ENCODE results near the gene XNDC1N.
"Not testable (repeated sequence)": the region's sequence is repeated elsewhere in the genome, so short reads cannot be mapped to it uniquely, and the experiment has no call there.

The XNDC1N gene

DNA sequence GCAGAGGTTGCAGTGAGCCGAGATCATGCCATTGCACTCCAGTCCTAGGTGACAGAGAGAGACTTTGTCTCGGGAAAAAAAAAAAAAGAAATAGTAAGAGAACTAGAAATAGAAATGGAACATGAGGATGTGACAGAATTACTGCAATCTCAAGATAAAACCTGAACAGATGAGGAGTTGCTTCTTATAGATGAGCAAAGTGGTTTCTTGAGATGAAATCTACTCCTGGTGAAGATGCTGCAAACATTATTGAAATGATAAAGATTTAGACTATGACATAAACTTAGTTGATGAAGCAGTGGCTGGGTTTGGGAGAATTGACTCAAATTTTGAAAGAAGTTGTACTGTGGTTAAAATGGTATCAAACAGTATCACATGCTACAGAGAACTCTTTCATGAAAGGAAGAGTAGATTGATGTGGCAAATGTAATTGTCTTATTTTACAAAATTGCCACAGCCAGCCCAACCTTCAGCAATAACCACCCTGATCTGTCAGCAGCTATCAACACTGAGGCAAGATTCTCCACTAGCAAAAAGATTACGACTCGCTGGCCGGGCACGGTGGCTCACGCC, 13.7 kb downstream of the XNDC1N start:
- H3K4me3 ChIP-seq (replicated peaks; ENCODE audit: low read depth, low read length) = no peak overlapping the region
- no peak for DNase-seq (ENCODE audit: low read depth)
- no peak for TF ChIP-seq CTCF (IDR thresholded peaks at IDR 0.05; ENCODE audit: low read length, missing control alignments)

GRCh38 chr11:71913756-71914526, 14.5 kb downstream of the XNDC1N start:
- DNase-seq (ENCODE audit: low read depth) = no peak
- TF ChIP-seq CTCF (IDR thresholded peaks at IDR 0.05; ENCODE audit: low read length, missing control alignments) = no peak
- no peak overlapping the region for H3K4me3 ChIP-seq (replicated peaks; ENCODE audit: low read depth, low read length)

DNA sequence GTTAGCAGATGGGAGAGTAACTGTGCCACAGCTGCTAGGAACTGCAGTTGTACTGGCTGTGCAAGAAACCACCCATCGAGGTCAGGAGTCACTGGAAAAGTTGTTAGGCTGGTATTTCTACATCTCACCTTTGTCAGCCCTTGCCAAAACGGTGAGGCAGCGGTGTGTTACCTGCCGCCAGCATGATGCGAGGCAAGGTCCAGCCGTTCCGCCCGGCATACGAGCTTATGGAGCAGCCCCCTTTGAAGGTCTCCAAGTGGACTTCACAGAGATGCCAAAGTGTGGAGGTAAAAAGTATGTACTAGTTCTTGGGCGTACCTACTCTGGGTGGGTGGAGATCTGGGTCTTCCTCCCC, 16.4 kb downstream of the XNDC1N start:
- not testable (repeated sequence) for DNase-seq (ENCODE audit: low read depth); H3K4me3 ChIP-seq (replicated peaks; ENCODE audit: low read depth, low read length)

DNA sequence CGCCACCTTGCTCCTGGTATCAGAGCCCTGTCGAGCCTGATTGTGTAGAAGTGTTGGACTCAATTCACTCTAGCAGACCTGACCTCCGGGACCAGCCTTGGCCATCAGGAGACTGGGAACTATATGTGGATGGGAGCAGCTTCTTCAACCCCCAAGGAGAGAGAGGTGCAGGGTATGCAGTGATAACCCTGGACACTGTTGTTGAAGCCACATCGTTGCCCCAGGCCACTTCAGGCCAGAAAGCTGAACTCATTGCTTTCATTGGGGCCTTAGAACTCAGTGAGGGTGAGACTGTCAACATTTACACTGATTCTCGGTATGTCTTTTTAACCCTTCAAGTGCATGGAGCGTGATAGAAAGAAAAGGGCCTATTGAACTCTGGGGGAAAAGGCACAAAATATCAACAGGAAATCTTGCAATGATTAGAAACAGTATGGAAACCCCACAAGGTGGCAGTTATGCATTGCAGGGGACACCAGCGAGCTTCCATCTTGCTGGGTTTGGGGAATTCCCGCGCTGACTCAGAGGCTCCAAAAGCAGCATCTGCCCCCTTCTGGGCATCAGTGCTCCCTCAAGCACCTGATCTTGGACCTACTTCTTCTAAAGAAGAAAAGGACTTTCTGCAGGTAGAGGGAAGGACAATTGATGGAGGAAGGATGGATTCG, 16.9 kb downstream of the XNDC1N start:
- DNase-seq (ENCODE audit: low read depth) = not testable (repeated sequence)

GRCh38 chr11:71910775-71911174, 17.6 kb downstream of the XNDC1N start:
- H3K4me3 ChIP-seq (replicated peaks; ENCODE audit: low read depth, low read length); DNase-seq (ENCODE audit: low read depth): not testable (repeated sequence)

More for the DNA sequence above, 16.9 kb downstream of the XNDC1N start:
- H3K4me3 ChIP-seq (replicated peaks; ENCODE audit: low read depth, low read length) = not testable (repeated sequence)

DNA sequence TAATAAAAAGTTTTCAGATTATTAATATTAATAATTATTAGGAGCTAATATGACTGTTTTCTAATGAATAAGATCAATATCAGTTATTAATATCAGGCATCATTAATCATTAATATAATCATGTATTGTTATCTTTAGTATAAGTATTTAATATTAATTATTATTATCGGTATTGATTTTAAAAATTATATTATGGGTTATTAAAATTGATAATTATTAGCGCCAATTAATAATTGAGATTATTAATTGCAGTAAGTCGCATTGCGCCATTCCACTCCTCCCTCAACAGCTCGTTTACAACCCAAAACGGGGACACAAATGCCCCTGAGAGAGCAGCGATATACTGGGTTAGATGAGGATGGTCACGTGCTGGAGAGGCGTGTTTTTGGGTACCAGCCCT, 20.2 kb downstream of the XNDC1N start:
- H3K4me3 ChIP-seq (replicated peaks; ENCODE audit: low read depth, low read length) = no peak overlapping the region
- no peak for TF ChIP-seq CTCF (IDR thresholded peaks at IDR 0.05; ENCODE audit: low read length, missing control alignments)
- no peak for DNase-seq (ENCODE audit: low read depth)

DNA sequence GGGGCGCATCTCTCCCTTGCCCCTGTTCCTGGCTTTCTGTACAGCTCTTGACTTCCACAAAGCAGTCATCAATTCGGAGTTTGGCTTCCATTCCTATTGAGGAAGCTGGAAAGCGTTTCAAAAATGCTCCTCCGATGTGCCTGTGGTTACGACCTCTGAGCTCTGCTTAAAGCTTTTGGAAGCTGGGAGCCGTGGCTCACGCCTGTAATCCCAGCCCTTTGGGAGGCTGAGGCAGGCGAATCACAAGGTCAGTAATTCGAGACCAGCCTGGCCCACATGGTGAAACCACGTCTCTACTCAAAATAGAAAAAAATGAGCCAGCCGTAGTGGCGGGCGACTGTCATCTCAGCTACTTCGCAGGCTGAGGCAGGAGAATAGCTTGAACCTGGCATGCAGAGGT, 27.3 kb downstream of the XNDC1N start:
- not testable (repeated sequence) for H3K4me3 ChIP-seq (replicated peaks; ENCODE audit: low read depth, low read length)
- peak; percentile 10 for DNase-seq (ENCODE audit: low read depth)

GRCh38 chr11:71895961-71896360, 32.4 kb downstream of the XNDC1N start:
- no peak for DNase-seq (ENCODE audit: low read depth)
- TF ChIP-seq CTCF (IDR thresholded peaks at IDR 0.05; ENCODE audit: low read length, missing control alignments) = no peak
- H3K4me3 ChIP-seq (replicated peaks; ENCODE audit: low read depth, low read length) = no peak overlapping the region

DNA sequence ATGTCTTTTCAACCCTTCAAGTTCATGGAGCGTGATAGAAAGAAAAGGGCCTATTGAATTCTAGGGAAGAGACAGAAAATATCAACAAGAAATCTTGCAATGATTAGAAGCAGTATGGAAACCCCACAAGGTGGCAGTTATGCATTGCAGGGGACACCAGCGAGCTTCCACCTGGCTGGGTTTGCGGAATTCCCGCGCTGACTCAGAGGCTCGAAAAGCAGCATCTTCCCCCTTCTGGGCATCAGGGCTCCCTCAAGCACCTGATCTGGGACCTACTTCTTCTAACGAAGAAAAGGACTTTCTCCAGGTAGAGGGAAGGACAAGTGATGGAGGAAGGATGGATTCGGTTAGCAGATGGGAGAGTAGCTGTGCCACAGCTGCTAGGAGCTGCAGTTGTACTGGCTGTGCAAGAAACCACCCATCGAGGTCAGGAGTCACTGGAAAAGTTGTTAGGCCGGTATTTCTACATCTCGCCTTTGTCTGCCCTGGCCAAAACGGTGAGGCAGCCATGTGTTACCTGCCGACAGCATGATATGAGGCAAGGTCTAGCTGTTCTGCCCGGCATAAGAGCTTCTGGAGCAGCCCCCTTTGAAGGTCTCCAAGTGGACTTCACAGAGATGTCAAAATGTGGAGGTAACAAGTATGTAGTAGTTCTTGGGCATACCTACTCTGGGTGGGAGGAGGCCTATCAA, 39.1 kb downstream of the XNDC1N start:
- not testable (repeated sequence) for DNase-seq (ENCODE audit: low read depth); H3K4me3 ChIP-seq (replicated peaks; ENCODE audit: low read depth, low read length)

- not testable (repeated sequence) for DNase-seq (ENCODE audit: low read depth); H3K4me3 ChIP-seq (replicated peaks; ENCODE audit: low read depth, low read length)
These were observed 39.9 kb downstream of the XNDC1N start for GRCh38 chr11:71888335-71889010.

- DNase-seq (ENCODE audit: low read depth) = not testable (repeated sequence)
These were observed 42.6 kb downstream of the XNDC1N start for GRCh38 chr11:71885806-71886205.

More at GRCh38 chr11:71885806-71886205, 42.6 kb downstream of the XNDC1N start:
- H3K4me3 ChIP-seq (replicated peaks; ENCODE audit: low read depth, low read length) = not testable (repeated sequence)

All from fibroblast of pulmonary artery (primary cell).